OCI-LY7 (cell line): Measurements from ENCODE around the gene NUP205. TPM values are rescaled to one million over a fixed set of nuclear protein-coding genes. Genes with fewer than 3 reads are reported as not detected.
A peak's percentile ranks its signal among the peaks of the same experiment; 100 is the strongest.

Source experiments
- Bru-seq: library from RNA; stranded (reverse); fragments of 400-500 nt; gene quantifications from one replicate; lab custom pipeline; 2021; lab: Mats Ljungman, UMichigan
- BruChase-seq, 2 experiments: library from RNA; stranded (reverse); fragments of 400-500 nt; gene quantifications; one replicate each; lab custom pipeline; 2021; lab: Mats Ljungman, UMichigan
- BruUV-seq: library from RNA; stranded (reverse); fragments of 400-500 nt; replicated peaks from 2 replicates; lab custom pipeline; 2021; lab: Mats Ljungman, UMichigan
- CTCF ChIA-PET: fragments of 300-600 bp; sonication (Branson Sonifier 250); formaldehyde crosslinking; loops from one replicate; lab custom pipeline; 2022; ENCODE audit warnings: antibody characterized with exemption; ENCODE audit not compliant: unreplicated experiment; lab: Charles Lee
- POLR2A ChIA-PET: fragments of 300-600 bp; sonication (Branson Sonifier 250); formaldehyde crosslinking; loops from one replicate; lab custom pipeline; 2022; ENCODE audit warnings: antibody characterized with exemption; lab: Charles Lee
- DNase-seq: peaks from one replicate; pipeline ENCODE4 v3.0.0-alpha.2; 2015; ENCODE audit warnings: low spot score
- H2AFZ ChIP-seq: fragments of 200-600 bp; sonication (generic), shearing (Covaris generic); 2 replicates; pipeline ENCODE4 v1.6.1; 2014; ENCODE audit warnings: mild to moderate bottlenecking, antibody characterized with exemption, low read length, moderate library complexity
- H3K27ac ChIP-seq: fragments of 200-600 bp; sonication (generic); 2 replicates; pipeline ENCODE4 v1.5.1; 2014; ENCODE audit warnings: mixed run types, low read depth, mild to moderate bottlenecking, moderate library complexity, low read length, inconsistent platforms; ENCODE audit not compliant: poor library complexity, severe bottlenecking
- H3K36me3 ChIP-seq: fragments of 200-600 bp; sonication (generic); 2 replicates; pipeline ENCODE4 v1.6.1; 2014; ENCODE audit warnings: mild to moderate bottlenecking, antibody characterized with exemption, low read length, moderate library complexity, mixed read lengths; ENCODE audit not compliant: insufficient read depth
- H3K4me1 ChIP-seq: fragments of 200-600 bp; sonication (generic); 2 replicates; pipeline ENCODE4 v1.5.1; 2014; ENCODE audit warnings: mild to moderate bottlenecking, low read length; ENCODE audit not compliant: insufficient read depth, poor library complexity, severe bottlenecking
- H3K4me2 ChIP-seq: fragments of 200-600 bp; sonication (generic); 2 replicates; pipeline ENCODE4 v1.6.1; 2014; ENCODE audit warnings: mild to moderate bottlenecking, low read length
- H3K4me3 ChIP-seq: fragments of 200-600 bp; sonication (generic); 2 replicates; pipeline ENCODE4 v1.5.1; 2014; ENCODE audit warnings: mild to moderate bottlenecking, low read depth, low read length; ENCODE audit not compliant: poor library complexity, severe bottlenecking
- H3K79me2 ChIP-seq: fragments of 200-600 bp; sonication (generic); 2 replicates; pipeline ENCODE4 v1.6.1; 2016; ENCODE audit warnings: low read depth, mild to moderate bottlenecking, low read length, moderate library complexity, mixed read lengths; ENCODE audit not compliant: insufficient read depth
- H3K9me2 ChIP-seq: fragments of 200-600 bp; sonication (generic); 2 replicates; pipeline ENCODE4 v1.6.1; 2016; ENCODE audit warnings: mild to moderate bottlenecking, low read length, mixed read lengths; ENCODE audit not compliant: insufficient read depth
- H3K9me3 ChIP-seq: fragments of 200-600 bp; sonication (generic); 2 replicates; pipeline ENCODE4 v1.6.1; 2014; ENCODE audit warnings: mild to moderate bottlenecking, mixed run types, low read length, mixed read lengths
- H4K20me1 ChIP-seq: fragments of 200-600 bp; sonication (generic); 2 replicates; pipeline ENCODE4 v1.6.1; 2014; ENCODE audit warnings: mild to moderate bottlenecking, antibody characterized with exemption, low read length, moderate library complexity, mixed read lengths; ENCODE audit not compliant: insufficient read depth
- CTCF ChIP-seq: fragments of 200-600 bp; sonication (generic); conservative IDR thresholded peaks from 2 replicates; pipeline ENCODE4 v1.5.1; 2014; ENCODE audit warnings: mild to moderate bottlenecking, antibody characterized with exemption, low read length, moderate library complexity, mixed read lengths
- EZH2phosphoT487 ChIP-seq: fragments of 200-600 bp; sonication (generic); IDR thresholded peaks from 2 replicates; pipeline ENCODE4 v1.6.1; 2018; ENCODE audit warnings: low read depth, borderline replicate concordance, mild to moderate bottlenecking, mixed run types, antibody characterized with exemption, low read length, moderate library complexity, mixed read lengths
- intact Hi-C: fragments of 100-400 bp; cut with micrococcal nuclease; formaldehyde crosslinking; loops from one replicate; pipeline ENCODE4 v1.10.0; 2022; ENCODE audit not compliant: unreplicated experiment
- long read RNA-seq: library from polyadenylated mRNA; stranded (forward); transcript quantifications from one replicate; pipeline ENCODE4 v2.0.0, GENCODE V29; 2022
- total RNA-seq, 2 experiments: library from RNA; depleted of rRNA in 1 of 2; stranded (reverse); fragments of >200 nt in 1 of 2; shearing (Covaris generic) in 1 of 2; gene quantifications; 2 replicates each; pipeline ENCODE4 v1.2.3, GENCODE V29; 2014 to 2022

The NUP205 gene
- 98.1 and 115 TPM in 2 replicates for total RNA-seq (2014; rRNA removed; shearing (Covaris generic))
- 132 and 138 TPM in 2 replicates for total RNA-seq (2022)
- percentile 91 among the genes with signal in this experiment for Bru-seq, nascent RNA
- percentile 92 among the genes with signal in this experiment for BruChase-seq, experiment 1, labeled RNA remaining after a 6-hour chase
- percentile 91 among the genes with signal in this experiment for BruChase-seq, experiment 2, labeled RNA remaining after a 2-hour chase
- long read RNA-seq, full-length matches to known transcripts = 96 of 155 reads
- long read RNA-seq, partial matches to known transcripts = 31 of 155 reads
- long read RNA-seq, other reads (novel, unspliced or antisense) = 28 of 155 reads

- DNase-seq = peak; percentile 90
- Histone ChIP-seq H3K9me2 (no peaks in the 10 kb centered on the region), H3K4me3 (peak within 1 kb of the TSS; percentile 97), H3K36me3 (peaks cover 30% of the 10 kb centered on the region), H4K20me1 (peaks cover 6% of the 10 kb centered on the region), H3K9me3 (no peaks in the 10 kb centered on the region), H3K4me1 (peaks cover 41% of the 10 kb centered on the region), H3K79me2 (peaks cover 49% of the 10 kb centered on the region), H2AFZ (peak within 1 kb of the TSS; percentile 85), H3K27ac (peak within 1 kb of the TSS; percentile 92), H3K4me2 (peak within 1 kb of the TSS; percentile 96)
- intact Hi-C loops = loop anchor here (1.0 to 5.0 kb wide), 3 partner anchors 45 to 910 kb away; partner anchors contain the start of gene BPGM
- ChIA-PET POLR2A (interaction anchor here (1.0 kb wide), 3 partner anchors 17 to 46 kb away, joined by 3 to 4 read pairs (median 4); no protein-coding TSS in a partner anchor), CTCF (no interaction called here)
- TF ChIP-seq CTCF = no peak
- BruUV-seq = TSS peak; percentile 99
Measured at GRCh38 chr7:135557455-135558336, at the start of gene NUP205. TSS of gene NUP205 (plus strand) at chr7:135557917. CDS start at chr7:135557945, 28 bp downstream.

GRCh38 chr7:135508883-135509588 is 48.7 kb upstream of the NUP205 start:
- Histone ChIP-seq H3K27ac (peak overlapping the region; percentile 71), H3K79me2 (peaks cover 55% of the 10 kb centered on the region), H3K9me3 (no peaks in the 10 kb centered on the region), H3K4me2 (peak overlapping the region; percentile 97), H4K20me1 (peaks cover 23% of the 10 kb centered on the region), H3K36me3 (peaks cover 9% of the 10 kb centered on the region), H3K9me2 (no peaks in the 10 kb centered on the region), H2AFZ (peak overlapping the region; percentile 26; the same call in 1 of the 2 replicates), H3K4me3 (peak overlapping the region; percentile 97), H3K4me1 (peaks cover 28% of the 10 kb centered on the region)
- BruUV-seq = no TSS peak
- intact Hi-C loops = loop anchor here (5.0 kb wide), 1 partner anchor 468 kb away; the partner anchor contains the start of gene MTPN
- TF ChIP-seq EZH2phosphoT487 (no peak), CTCF (no peak)
- DNase-seq = peak; percentile 70
- ChIA-PET POLR2A (interaction anchor here (0.6 to 1.1 kb wide), 5 partner anchors 16 to 1263 kb away, joined by 3 to 4 read pairs (median 3); no protein-coding TSS in a partner anchor), CTCF (interaction anchor here (0.6 kb wide), 1 partner anchor 224 kb away, joined by 4 read pairs; no protein-coding TSS in a partner anchor)
